GM19043 (cell line): ENCODE results near the gene SYNRG.
A peak's percentile ranks its signal among the peaks of the same experiment; 100 is the strongest.
"Not testable (repeated sequence)": the region's sequence is repeated elsewhere in the genome, so short reads cannot be mapped to it uniquely, and the experiment has no call there.

ENCODE experiments used
- ATAC-seq: cut with Tn5 transposase; IDR thresholded peaks from one replicate; pipeline ENCODE4 v1.9.1; 2021; ENCODE audit warnings: low read depth; ENCODE audit not compliant: unreplicated experiment

SYNRG gene

DNA sequence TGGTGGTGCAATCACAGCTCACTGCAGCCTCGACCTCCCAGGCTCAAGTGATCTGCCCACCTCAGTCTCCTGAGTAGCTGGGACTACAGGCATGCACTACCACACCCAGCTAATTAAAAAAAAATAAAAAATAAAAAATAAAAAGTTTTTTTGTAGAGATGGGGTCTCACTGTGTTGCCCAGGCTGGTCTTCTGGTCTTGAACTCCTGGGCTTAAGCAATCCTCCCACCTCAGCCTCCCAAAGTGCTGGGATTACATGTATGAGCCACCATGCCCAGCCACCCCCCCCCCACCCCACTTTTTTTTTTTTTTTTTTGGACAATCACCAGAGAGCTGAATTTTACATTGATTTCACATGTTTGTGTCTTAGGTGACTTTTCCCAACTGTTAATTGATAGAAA, 97.6 kb downstream of the SYNRG start:
- not testable (repeated sequence) for ATAC-seq

GRCh38 chr17:37510056-37510455, 99.2 kb downstream of the SYNRG start:
- no peak for ATAC-seq

DNA sequence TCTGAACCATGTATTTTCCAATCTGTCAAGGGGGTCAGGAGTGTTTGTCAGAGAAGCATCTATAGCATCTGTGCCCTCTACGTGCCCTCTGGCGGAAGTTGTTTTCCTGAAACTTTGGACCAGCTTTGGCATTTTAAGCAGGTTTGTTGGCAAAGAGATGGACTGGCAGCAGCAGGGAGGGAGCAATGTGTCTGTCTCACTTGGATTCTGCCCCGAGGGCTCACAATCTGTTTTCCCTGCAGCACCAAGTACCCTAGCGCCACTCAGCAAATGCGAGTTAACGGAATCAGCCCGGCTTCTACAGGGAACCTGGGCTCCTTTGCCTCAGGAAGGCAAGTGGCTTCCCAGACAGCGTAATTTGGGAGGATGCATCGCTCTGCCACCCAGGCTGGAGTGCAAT, 102.1 kb downstream of the SYNRG start:
- no peak for ATAC-seq

- ATAC-seq: no peak
These were observed 102.5 kb downstream of the SYNRG start for GRCh38 chr17:37506678-37507077.

GRCh38 chr17:37505333-37505732, 103.9 kb downstream of the SYNRG start:
- no peak for ATAC-seq

GRCh38 chr17:37503148-37503547, 106.1 kb downstream of the SYNRG start:
- no peak for ATAC-seq

GRCh38 chr17:37502009-37502936, 106.9 kb downstream of the SYNRG start:
- no peak for ATAC-seq

GRCh38 chr17:37500378-37500777, 108.8 kb downstream of the SYNRG start:
- no peak for ATAC-seq

- ATAC-seq: no peak
These were observed 114.2 kb downstream of the SYNRG start for GRCh38 chr17:37494971-37495370.

GRCh38 chr17:37494401-37494831, 114.8 kb downstream of the SYNRG start:
- no peak for ATAC-seq

DNA sequence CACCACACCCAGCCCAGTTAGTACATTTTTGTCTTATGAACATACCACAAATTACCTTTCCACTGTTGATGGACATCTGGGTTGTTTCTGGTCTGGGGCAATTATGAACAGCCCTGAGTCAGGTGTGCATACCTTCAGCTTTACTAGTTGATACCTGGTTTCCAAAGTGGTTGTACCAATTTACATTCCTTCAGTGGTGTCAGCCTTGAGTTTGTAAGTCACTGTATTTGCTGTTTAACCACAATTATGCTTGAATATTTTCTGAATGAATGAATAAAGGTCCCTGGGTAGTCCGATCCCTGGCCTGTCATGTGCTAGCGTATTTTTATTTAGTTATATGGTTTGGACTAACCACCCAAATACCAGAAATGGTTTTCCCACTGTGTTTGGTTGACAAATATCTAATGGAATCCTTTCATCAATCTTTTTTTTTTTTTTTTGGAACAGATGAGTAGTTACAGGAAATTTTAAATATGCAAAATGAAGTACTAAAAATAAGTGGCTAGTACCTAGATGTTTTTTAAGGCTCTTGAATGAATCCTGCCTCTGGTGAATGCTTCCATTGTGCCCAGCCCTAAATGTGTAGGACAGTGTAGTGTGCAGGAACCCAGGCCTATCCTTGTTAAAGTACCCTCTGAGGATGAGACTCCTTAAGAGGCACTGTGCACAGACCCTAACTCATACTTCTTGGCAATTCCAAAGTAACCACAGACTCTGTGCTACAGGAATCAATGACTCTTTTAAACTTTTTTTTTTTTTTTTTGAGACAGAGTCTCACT, 115.8 kb downstream of the SYNRG start:
- ATAC-seq: no peak

GRCh38 chr17:37492167-37492566, 117.1 kb downstream of the SYNRG start:
- no peak for ATAC-seq

DNA sequence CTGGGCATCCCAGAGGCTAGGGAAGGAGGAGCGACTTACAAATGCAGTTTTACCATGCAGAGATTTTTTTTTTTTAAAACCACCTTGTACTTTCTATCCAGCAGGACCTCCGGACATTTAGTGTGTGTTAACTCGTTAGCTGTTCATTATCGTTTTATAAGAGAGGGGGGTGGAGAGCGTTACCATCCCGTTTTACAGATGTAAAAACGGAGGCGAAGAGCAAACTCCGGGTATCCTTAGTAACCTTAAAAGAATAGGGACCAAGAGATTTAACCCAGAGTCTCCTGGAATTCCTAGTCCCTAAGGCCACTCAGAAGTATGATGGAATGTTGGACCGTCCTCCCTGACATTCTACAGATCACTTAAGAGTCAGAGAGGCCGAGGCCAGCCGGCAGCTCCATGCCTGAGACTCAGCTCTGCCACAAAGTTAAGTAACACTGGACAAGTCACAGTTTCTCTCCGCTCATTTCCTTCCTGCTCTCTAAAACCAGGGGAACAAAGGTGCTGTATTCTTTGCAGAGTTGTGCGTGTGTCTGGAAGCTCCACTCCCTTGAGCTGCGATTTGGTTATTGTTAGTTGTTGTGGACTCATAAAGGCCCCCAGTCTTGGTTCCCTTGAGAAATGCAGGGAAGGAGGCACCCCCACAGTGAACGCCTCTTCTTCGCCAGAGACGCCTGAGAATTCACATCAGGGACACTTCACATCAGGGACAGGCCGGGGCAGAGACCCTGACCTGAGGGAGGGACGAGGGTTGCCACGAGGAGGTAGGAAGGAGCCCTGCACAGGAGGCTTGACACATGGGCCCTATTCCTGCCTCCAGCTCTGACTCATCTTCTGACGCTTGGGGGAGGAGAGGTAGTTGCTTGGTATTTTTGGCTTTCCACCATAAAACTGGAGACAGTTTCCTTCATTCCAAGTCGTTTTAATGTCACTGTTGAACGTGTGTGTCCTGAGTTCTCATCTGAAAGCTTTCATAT, 118.3 kb downstream of the SYNRG start:
- ATAC-seq: no peak

GRCh38 chr17:37490022-37490587, 119.1 kb downstream of the SYNRG start:
- peak; percentile 34 for ATAC-seq

- ATAC-seq: peak; percentile 54
These were observed 119.8 kb downstream of the SYNRG start, which contains the start of gene DUSP14 for GRCh38 chr17:37489197-37490001. TSS of gene DUSP14 (plus strand) at chr17:37489891. CDS start at chr17:37512273, 22,382 bp downstream.

DNA sequence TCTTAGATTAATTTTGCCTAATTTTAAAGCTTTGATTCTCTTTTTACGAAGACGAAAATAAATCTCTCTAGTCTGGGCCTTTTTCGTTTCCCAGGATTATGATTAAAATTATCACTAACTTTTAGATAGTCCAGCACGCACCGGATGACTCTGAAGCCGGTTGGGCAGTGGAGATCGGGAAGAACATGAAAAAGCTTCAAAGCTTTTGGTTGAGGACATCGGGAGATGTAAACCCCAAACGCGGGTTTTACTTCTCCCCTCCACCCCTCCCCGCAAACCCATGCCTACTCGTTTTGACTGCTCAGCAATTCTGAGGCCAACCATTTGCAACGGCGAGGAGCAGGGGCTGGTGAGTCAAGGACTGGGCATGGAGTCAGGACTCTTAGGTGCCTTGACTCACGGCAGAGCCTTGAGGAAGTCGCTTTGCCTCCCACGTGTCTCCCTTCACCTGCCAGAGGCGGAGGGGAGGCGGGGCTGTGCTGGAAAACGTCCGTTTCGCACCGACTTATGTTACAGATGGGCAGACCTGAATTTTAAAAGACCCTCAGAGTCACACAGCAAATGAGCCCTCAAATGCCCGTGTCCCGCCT, 120.5 kb downstream of the SYNRG start:
- no peak for ATAC-seq

DNA sequence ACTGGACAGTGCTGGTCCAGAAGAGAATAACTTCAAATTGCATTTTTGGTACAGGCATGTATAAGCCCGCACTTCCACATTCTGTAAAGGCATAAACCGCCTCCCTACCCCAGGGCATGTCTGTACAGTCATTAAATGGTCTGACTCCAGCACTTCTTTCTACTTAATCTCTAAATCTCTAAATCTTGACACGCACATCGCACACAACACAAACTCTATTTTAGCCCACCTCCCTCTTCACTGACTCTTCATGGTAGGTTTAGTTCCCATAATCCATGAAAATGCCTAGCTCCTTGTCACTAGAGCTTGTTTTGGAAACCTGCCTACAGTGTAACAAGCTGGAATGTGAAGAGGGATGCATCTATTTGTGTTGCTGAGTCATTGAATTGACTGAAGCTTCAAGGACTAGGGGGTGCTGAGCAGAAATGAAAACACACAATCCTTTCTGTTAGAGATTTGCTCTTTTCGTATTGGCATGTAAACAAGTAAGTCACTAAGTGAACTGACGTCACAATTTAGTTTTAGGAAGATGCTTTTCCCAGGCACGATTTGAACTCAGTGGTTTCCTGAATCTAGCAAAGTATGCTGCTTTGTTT, 121.1 kb downstream of the SYNRG start:
- ATAC-seq: no peak

DNA sequence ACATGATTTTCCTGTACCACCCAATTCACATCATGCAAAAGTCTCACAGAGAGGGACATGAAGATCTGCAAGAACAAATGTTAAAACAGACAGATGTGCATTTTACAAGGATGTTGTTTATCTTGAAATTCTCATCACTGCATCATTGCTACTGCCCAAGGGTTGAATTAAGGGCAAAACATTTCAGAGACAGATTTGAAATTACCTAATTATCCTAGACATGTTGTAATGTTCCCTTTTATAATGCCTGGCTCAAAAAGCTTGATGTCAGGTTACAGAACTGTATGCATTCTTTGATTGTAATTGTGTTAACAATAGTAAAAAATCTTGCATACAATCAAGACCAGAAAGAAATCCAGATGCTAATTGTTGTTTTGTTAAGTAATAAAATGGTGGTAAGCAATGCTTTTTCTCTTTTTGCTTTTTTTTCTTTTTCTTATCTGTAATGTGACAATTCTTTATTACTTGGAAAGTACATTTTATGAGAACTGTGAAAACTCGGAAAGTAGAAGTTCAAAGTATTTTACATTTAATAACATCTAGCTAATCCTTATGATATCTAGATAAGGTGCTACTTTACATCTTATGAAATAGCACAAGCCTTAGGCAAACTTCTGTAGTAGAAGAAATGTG, 123.2 kb downstream of the SYNRG start:
- no peak for ATAC-seq
